RCC 7860 (cell line): Measurements from ENCODE around the gene PKNOX2.

Experiments
- DNase-seq: peaks from one replicate; pipeline ENCODE4 v3.0.0-alpha.2; 2015; ENCODE audit warnings: low spot score
- FAIRE-seq: peaks from 2 replicates; lab custom pipeline; 2012; peaks lifted over from hg19 to GRCh38; lab: Jason Lieb, UNC

Gene PKNOX2

DNA sequence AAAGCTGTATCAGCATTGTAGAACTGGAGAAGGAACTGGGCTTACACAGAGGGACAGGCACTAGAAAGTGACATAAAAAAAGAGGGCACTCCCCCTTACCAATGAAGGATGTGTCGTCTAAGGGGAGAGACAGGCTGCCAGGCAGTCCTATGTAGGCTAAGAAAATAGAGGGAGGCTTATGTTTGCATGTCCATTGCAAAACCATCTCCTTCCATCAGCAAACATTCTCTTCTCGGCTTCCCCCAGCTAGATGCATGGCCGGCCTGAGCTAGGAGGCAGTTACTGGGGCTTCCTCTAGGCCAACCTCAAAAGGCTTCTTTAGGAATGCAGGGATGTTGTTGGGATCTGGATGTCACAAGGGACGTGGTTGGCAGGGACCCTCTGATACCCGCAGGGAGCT lies 139.1 kb downstream of the PKNOX2 start:
- DNase-seq (no peak), FAIRE-seq (no peak)

DNA sequence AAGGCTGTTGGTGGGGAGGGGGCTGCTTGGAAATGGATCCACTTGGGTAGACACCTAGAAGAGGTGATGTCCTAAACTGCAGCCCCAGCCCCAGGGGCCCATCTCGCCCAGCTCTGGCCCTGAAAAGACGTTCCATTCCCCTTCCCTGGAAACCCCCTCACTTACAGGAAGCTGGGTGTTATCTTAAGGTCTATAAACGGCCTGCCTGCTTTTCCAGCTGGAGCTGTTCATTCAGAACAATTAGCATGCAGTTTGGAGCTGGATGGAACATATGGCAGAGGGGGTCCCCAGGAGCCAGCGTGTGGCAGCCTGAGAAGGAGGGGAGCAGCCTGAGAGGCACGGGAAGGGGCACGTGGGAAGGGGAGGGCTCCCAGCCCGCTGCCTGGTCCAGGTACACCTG lies 139.6 kb downstream of the PKNOX2 start:
- DNase-seq (no peak), FAIRE-seq (no peak)

DNA sequence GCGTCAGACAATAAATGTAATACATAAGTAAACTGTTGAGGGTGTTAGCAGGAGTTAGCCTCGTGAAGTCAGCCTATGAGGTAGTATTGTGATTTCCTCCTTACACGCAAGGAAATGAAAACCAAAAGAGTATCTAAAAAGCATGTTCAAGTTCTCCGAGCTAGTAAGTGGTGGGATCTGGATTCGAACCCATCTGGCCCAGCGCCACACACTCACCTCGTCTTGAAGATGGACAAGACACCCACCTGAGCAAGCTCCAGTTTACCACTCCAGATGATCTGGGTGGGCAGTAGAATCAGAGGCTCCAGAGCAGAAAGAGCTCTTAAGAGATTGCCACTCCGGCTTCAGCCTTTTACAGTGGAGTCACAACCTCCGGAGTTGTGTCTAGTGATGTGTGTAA lies 140.3 kb downstream of the PKNOX2 start:
- DNase-seq, result no peak
- FAIRE-seq, result no peak

DNA sequence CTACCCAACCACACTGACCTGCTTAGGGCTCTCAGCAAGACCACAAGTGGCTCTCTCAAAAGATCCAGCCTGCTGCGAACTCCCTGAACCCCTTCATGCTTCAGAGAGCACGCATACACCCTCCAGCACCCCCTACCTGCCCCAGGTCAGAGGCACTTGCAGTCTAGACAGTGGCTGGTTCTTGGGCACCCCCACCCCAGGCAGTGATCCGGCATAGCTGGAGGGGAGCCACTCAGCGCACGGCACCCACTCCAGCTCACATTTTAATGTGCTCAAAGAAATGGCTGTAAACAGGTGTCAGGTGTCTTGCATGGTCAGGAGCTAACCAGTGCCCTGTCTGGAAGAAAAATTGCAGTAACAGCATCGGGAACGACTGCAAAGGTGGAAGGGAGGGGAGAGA lies 140.8 kb downstream of the PKNOX2 start:
- FAIRE-seq, result no peak
- no peak for DNase-seq

DNA sequence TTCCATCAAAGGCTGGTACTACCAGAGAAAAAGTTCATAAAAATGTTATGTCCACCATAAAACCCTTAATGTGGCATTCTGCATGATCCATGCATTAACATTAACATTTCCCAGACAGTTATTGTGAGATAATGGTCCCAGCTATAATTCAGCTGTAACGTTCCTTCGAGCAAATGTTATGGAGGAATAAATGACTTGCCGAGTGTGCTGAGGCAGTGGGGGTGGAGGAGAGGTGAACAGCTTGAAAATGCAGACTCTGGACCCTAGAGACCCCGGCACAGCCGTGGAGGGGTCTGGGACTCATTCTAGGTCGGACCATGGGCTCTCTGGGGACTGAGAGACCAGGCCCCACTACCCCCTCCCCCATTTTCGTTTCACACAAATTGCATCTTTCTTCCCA lies 141.9 kb downstream of the PKNOX2 start:
- FAIRE-seq (no peak), DNase-seq (no peak)

DNA sequence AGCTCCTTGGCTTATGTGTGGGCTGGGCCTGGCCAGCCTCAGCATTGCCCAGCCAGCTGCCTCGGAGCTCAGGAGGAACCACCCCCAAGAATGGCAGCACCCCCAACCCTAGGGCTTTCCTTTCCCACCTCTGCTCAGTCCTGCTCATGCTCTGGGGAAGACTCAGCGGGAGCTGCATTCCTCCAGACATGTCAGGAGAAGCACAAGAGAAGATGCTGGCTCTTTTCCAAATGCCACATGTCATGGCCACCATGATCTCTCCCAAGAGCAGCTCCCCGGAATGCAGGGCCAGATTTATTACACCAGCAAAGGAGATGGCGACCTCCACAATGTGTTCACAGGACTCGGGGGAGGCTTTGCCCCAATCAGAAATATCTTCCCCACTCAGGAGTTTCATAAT lies 143.7 kb downstream of the PKNOX2 start:
- FAIRE-seq, result no peak

DNA sequence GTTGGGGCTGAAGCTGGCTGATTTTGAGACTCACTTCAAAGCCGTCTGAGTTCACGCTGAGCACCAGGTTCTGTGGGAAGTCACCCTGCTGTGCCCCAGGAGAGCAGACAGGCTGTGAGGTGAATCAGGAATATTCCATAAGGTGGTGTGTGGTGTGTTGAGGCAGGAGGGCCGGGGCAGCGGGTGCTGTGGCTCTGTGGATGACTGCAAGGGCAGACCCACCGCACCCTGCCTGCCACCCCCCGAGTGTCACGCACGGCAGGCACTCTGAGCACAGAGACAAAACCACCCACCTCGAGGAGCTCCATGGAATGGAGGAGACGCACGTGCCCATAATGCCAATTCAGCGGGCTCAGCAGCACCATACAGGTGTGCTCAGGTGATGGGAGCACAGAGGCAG lies 147.8 kb downstream of the PKNOX2 start:
- DNase-seq, result no peak
- FAIRE-seq, result no peak

More for the DNA sequence above, 143.7 kb downstream of the PKNOX2 start:
- no peak for DNase-seq

DNA sequence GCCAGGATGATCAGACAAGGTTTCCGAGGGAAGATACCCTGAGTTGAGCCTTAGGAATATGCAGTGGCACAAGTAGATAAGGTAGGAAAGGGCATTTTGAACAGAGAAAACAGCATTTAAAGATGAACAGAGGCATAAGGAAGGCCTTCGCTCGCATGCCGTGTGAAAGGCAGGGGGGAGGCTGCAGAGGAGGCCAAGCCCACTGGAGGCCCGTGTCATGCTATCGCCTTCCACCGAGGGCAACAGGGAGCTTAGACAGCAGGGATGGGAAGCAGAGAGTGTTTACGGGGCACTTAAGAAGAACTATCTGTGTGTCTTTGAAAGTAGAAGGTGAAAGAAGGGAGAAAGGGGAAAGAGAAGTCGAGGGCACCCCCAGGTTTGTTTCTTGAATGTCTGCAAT lies 148.3 kb downstream of the PKNOX2 start:
- DNase-seq, result no peak
- no peak for FAIRE-seq

DNA sequence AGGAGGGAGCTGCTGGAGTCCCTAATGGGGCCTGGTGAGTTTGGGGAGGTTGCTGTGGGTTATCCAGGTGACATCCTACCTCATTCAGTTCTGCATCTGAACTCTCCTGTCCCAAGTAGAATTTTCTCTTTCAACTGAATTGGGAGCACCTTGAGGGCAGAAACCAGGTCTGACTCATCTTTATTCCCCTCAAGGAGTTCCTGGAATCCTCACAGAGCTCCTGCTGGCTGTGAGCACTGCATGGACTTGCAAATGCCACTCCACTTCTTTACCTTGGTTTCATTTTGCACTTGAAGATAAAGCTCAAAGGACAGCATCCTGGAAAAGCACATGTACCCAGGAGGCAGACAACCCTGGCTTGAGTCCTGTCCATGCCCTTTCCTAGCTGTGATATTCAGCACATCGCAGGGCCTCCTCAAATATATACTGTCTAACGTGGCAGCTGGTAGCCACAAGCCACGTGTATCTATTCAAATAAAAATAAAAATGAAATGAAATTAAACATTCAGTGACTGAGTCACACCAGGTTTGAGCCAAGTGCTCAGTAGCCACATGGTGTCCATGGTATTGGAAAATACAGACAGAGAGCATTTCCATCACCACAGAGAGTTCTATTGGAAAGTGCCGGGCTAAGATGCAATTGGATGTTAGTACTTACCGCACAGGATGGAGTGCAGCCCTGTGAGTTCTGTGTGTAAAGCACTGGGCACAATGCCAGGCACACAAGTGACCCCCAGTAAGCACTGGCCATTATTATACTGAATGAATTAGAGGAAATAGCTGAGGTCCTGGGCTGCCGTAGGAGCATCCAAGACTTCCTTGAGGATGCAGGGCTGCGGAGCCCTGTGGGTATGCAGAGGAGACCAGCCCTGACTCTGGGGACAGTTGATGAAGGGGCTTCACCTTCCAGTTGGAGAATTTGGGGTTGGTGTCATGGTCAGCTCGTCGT lies 149.0 kb downstream of the PKNOX2 start:
- DNase-seq (no peak), FAIRE-seq (no peak)

DNA sequence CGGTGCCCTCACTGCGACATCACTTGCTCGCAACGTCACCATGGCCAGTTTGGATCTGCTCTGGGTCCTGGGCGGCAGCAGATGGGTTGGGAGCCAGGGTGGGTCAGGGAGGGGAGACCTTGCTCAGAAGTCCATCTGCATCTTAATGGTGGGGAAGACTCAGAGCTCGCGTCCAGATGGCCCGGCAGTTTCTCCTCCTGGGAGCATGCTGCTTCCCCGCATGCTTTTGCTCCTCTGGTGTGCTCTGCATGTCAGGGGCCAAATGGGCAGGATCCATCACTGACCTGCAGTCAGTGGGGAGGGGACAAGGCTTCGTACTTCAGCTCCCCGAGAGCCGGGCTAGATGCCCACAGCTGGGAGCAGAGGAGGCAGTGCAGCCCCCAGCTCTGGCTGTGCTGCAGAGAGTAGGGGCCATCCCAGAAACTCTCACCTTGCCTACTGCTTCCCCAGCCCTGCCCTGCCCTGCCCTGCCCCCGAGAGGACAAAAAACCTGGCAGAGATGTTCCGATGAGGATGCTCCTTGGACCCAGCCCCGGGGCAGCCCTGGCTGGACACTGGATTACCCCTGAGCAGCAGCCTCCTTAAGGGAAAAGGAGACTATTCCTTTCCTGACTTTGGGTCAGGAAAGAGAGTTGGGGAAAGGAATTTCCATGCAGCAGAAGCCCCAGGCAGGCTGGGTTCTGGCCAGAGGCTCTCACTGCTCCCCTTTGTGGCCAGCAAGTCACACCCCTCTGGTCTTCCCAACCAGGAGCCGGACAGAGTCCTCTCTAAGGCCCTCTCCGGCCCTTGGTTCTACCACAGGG lies 149.9 kb downstream of the PKNOX2 start:
- DNase-seq, result no peak
- no peak for FAIRE-seq

DNA sequence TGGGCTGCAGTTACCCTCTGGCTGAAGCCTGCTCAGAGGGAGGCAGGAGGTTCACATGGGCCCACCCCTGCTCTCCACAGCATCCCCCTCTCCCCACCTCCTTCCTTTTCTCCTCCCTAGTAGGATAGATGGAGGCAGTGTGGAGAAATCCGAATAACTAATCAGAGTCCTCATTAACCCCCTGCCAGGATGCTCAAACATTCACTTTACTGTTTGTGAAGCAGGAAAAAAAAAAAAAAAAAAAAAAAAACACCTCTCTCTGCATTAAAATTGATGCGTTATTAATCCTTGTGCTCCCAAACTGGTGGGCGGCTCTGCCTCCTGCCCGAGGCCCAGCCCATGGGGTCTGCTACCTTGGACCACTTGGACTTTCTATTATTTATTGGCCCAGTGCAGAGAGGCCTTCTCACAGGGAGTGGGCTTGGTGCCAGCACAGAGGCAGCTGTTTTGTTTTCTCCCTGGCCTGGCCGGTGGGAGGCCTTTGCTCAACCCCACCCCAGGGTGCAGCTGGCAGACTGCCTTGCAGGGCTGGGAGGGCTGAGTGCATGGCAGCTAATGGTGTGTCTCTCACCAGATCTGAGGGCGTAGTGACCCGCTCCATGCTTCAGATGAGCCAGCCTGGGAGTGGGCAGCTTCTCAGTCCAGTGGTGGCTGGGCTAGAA lies 150.7 kb downstream of the PKNOX2 start:
- no peak for FAIRE-seq
- DNase-seq, result no peak

DNA sequence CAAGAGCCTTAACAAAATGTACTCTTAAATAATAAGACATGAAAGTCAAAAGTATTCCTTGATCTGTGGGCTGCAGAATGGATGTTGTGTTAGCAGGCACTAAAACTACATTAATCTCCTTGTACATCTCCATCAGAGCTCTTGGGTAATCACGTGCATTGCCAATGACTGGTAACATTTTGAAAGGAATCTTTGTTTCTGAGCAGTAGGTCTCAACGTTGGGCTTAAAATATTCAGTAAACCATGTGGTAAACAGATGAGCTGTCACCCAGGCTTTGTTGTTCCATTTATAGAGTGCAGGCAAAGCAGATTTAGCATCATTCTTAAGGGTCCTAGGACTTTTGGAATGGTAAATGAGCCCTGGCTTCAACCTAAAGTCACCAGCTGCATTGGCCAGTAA lies 152.9 kb downstream of the PKNOX2 start:
- FAIRE-seq (no peak), DNase-seq (no peak)

DNA sequence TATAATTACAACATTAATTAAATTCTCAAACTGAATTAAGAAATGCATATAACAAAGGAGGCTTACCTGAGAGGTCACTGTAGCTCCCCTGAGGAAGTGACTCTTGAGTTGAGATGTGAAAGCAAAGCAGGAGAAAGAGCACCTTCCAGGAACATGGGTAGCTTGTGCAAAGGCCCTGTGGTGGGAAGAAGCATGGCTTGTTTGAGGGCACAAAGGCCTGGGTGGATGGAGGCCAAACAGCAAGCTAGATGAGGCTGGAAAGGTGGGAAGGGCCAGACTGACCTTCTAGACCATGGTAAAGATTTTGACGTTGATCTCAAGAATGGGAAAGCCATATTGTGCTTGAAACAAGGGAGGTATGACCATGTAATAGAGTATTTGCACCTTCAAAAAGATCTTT lies 155.1 kb downstream of the PKNOX2 start:
- DNase-seq, result no peak
- no peak for FAIRE-seq

DNA sequence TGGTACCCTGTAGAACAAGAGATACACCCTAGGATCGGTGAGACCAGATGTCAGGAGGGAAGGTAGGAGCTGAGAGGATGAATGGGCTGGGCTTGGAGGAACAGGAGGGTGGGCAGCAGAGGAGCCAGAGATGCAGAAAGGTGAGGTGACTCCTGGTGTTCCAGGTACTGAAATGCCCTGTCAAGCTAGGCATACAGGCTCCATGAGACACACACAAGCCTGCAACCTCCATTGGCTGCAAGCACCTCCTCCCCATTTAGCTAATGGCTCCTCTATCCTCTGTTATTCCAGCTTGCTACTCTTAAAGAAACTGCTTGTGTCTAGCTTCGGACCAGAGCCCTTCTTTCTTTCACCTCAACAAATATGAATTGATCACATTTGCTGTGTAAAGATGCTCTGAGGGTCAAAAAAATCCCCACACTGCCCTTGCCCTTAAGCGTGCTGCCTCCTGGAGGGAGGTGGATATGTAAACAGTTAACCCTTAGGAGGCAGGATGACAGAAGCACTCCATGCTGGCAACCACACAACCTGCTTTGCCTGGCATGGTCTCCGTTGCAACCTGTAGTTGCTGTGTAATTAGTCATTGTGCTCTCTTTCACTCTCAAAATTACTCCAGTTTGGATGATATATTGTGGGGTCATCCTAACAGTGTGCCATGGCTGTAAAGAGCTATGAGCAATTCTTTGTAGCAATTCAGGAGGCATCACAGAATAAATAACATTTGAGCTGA lies 156.0 kb downstream of the PKNOX2 start:
- FAIRE-seq, result no peak
- DNase-seq, result no peak

DNA sequence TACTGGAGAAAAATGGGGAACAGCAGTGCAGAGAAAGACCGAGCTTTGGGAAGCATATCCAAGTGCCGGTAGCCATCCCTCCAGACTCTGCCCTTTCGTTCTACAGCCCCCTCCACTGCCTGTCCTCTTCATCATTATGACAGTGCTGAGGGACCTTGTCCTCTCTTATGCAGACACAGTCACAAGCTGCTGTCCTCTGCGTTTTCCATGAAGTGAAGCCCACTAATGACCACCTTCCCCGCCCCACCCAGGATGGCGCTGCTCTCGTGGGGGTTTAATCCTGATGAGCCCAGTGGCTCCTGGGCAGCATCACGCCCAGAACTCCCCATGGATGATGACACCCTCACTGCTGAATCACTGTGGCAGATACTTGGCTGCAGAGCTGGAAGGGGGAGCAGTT lies 157.7 kb downstream of the PKNOX2 start:
- FAIRE-seq, result no peak

DNA sequence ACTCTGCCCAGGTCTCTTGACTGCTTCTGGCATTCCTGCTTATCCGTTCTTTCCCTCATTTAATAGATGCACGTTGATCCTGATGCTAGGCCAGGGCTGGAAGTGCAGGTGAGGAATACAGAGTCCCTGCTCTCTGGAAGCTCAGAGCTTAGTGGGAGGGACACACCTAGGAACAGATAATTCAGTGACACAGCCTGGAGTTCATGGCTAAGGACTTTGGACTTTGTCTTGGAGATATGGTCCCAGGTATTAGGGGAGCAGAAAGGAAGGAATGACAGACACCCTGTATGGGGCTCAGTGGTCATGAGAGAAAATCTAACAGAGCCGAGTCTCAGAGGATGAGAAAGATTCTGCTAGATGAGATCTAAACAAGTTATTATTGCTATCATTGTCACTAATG lies 160.6 kb downstream of the PKNOX2 start:
- FAIRE-seq (no peak), DNase-seq (no peak)

More for the DNA sequence above, 157.7 kb downstream of the PKNOX2 start:
- DNase-seq, result no peak

DNA sequence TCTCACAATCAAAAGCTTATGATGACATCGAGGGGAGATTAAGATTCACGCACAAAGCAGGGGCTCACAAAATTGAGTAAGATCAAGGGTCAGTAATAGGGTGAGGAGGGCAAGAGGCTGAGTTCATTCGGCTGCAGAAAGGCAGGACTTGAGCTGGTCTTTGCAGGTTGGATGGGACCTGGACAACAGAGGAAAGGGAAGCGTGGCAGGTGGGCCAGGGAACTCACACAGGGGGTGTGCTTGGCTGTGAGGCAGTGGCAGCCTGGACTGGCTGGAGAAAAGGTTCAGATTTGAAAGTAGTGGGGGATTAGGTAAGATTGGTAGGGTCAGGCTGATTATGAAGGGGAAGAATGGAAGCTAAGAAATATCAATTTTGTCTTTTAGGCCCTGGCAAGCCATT lies 161.6 kb downstream of the PKNOX2 start:
- FAIRE-seq, result no peak
- DNase-seq, result no peak

DNA sequence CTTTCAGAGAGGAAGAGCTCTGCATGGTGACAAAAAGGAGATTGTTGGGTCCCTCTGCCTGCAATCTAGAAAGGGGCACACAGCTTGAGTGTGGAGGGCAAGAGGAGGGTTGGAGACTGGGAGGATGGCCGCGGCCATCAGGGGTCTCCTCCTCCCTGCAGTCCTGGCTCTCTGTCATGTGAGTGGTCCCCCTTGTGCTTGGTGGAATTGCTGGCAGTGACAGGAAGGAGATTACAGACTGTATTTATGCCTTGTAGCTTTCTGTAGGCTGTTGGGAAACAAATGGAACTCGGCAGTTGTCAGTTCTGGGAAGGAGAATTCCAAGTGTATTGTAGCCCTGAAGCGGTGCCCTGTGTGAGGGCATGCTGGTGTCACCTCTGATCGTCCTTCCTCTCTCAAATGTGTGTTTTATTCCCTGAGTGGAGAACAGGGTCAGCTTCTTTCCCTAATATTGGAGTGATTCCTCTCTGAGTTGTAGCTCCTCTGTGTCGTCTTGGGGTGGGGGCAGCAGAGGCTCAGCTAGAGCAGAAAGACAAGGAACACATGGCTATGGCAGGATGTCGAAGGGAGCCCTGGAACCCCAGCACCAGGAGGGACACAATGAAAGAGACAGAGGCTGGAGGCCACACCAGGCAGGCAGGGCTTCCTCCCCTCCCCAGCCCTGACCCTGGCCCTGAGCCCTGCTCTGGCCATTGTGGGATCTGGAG lies 163.1 kb downstream of the PKNOX2 start:
- DNase-seq, result no peak
- FAIRE-seq, result no peak

DNA sequence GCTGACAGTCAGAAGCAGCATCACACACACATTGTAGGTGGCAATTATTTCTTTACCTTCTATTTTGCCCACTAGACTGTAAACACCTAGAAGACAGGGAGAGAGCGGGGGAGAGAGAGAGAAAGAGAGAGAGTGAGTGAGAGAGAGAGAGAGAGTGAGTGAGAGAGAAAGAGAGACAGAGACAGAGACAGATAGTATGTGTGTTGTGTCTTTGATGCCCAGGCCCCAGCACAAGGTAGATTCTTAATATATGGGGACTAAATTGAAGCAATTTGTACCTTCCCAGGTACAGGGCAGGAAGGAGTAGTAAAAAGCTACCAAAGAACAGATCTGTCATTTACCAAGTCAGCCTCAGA lies 163.7 kb downstream of the PKNOX2 start:
- no peak for FAIRE-seq
- DNase-seq, result no peak

DNA sequence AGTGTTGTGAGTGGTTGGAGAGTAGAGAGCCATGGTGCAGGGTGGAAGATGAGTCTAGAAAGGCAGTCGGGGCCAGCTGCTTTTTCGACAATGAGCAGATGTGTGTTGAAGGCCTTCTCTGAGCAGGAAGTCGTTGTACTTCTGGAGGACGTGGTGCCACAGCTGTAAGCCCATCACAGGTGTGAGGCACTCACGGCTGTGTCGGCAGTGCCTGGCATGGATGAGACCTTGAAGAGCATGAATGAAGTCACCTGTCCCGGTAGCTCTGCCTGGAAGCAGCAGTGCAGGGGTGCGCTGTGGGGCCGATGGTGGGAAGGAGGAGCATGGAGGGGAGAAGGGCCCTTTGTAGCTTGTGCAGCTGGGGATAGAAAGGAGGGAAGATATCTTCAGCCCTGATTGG lies 165.2 kb downstream of the PKNOX2 start:
- no peak for FAIRE-seq
- DNase-seq, result no peak
